GM23338 (cell line): ENCODE data around the gene MBD5.

Source experiments
- CREB1 ChIP-seq: fragments of 250-450 bp; sonication (Bioruptor Pico); IDR thresholded peaks from 2 replicates; pipeline ENCODE4 v1.5.0; 2020; ENCODE audit warnings: low read depth, mild to moderate bottlenecking, moderate library complexity
- CTCF ChIP-seq, 2 experiments: fragments of 200-600 bp in 1 of 2; sonication (generic) in 1 of 2; conservative IDR thresholded peaks; 2 replicates each; pipeline versions ENCODE4 v1.5.1 to v1.6.1; 2016 to 2017; ENCODE audit warnings: antibody characterized with exemption in 2 of 2, low read depth in 2 of 2, mild to moderate bottlenecking in 2 of 2, moderate library complexity in 1 of 2
- ETS1 ChIP-seq: IDR thresholded peaks from 2 replicates; pipeline ENCODE4 v1.6.1; 2016; ENCODE audit warnings: antibody characterized with exemption
- EZH2 ChIP-seq: fragments of 200-600 bp; sonication (generic); IDR thresholded peaks from one replicate; pipeline ENCODE4 v1.8.0; 2017; ENCODE audit warnings: antibody characterized with exemption, mild to moderate bottlenecking, low read depth; ENCODE audit not compliant: unreplicated experiment
- EZH2phosphoT487 ChIP-seq: fragments of 200-600 bp; sonication (generic); IDR thresholded peaks from one replicate; pipeline ENCODE4 v1.8.1; 2018; ENCODE audit warnings: antibody characterized with exemption; ENCODE audit not compliant: unreplicated experiment
- JUNB ChIP-seq: IDR thresholded peaks from one replicate; pipeline ENCODE4 v1.6.1; 2016; ENCODE audit warnings: antibody characterized with exemption; ENCODE audit not compliant: unreplicated experiment
- NANOG ChIP-seq: IDR thresholded peaks from 2 replicates; pipeline ENCODE4 v1.6.1; 2016; ENCODE audit warnings: antibody characterized with exemption, borderline replicate concordance
- POLR2AphosphoS5 ChIP-seq: IDR thresholded peaks from 2 replicates; pipeline ENCODE4 v1.6.1; 2016; ENCODE audit warnings: antibody characterized with exemption, low read depth
- STAT1 ChIP-seq: IDR thresholded peaks from one replicate; pipeline ENCODE4 v1.6.1; 2016; ENCODE audit warnings: antibody characterized with exemption; ENCODE audit not compliant: unreplicated experiment
- ZNF114 ChIP-seq: fragments of 250-450 bp; sonication (Bioruptor Pico); IDR thresholded peaks from 2 replicates; pipeline ENCODE4 v1.5.0; 2020; ENCODE audit warnings: mild to moderate bottlenecking, moderate library complexity
- ZNF331 ChIP-seq: fragments of 250-450 bp; sonication (Bioruptor Pico); IDR thresholded peaks from 2 replicates; pipeline ENCODE4 v1.5.0; 2020; ENCODE audit warnings: low read depth, mild to moderate bottlenecking, moderate library complexity
- TF ChIP-seq, protein P1 (sequence below): IDR thresholded peaks from one replicate; pipeline ENCODE4 v1.6.1; 2018; ENCODE audit warnings: antibody characterized with exemption; ENCODE audit not compliant: unreplicated experiment
- TF ChIP-seq, protein P2 (sequence below): fragments of 250-450 bp; sonication (Bioruptor Pico); IDR thresholded peaks from 2 replicates; pipeline ENCODE4 v1.5.0; 2020; ENCODE audit warnings: mild to moderate bottlenecking, moderate library complexity

DNA sequence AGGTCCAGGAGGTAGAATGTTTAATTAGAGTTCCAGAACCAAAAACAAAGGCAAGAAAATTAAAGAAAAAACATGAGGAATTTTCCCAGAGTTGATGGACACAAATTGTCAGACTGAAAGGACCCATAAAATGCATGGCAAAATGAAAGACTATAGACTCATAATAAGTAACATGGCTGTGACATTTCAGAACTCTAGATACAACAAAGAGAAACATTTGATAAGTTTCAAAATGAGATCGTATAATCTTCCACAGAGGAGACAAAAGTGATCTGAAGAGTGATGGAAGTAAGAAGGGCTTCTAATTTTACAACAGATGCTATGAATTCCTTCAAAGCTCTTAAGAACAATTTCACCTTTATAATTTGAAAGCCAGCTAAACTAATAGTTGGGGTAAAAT is 20.8 kb upstream of the MBD5 start:
- TF ChIP-seq, protein P1, sequence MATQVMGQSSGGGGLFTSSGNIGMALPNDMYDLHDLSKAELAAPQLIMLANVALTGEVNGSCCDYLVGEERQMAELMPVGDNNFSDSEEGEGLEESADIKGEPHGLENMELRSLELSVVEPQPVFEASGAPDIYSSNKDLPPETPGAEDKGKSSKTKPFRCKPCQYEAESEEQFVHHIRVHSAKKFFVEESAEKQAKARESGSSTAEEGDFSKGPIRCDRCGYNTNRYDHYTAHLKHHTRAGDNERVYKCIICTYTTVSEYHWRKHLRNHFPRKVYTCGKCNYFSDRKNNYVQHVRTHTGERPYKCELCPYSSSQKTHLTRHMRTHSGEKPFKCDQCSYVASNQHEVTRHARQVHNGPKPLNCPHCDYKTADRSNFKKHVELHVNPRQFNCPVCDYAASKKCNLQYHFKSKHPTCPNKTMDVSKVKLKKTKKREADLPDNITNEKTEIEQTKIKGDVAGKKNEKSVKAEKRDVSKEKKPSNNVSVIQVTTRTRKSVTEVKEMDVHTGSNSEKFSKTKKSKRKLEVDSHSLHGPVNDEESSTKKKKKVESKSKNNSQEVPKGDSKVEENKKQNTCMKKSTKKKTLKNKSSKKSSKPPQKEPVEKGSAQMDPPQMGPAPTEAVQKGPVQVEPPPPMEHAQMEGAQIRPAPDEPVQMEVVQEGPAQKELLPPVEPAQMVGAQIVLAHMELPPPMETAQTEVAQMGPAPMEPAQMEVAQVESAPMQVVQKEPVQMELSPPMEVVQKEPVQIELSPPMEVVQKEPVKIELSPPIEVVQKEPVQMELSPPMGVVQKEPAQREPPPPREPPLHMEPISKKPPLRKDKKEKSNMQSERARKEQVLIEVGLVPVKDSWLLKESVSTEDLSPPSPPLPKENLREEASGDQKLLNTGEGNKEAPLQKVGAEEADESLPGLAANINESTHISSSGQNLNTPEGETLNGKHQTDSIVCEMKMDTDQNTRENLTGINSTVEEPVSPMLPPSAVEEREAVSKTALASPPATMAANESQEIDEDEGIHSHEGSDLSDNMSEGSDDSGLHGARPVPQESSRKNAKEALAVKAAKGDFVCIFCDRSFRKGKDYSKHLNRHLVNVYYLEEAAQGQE = no peak
- no peak for TF ChIP-seq CREB1
- no peak for TF ChIP-seq CTCF (conservative IDR thresholded peaks at IDR 0.05; ENCODE audit: low read depth in 2 of 2)
- no peak for TF ChIP-seq POLR2AphosphoS5
- no peak for TF ChIP-seq ZNF114 (CRISPR knock-in tag)
- TF ChIP-seq EZH2 = no peak
- no peak for TF ChIP-seq EZH2phosphoT487
- no peak for TF ChIP-seq JUNB
- TF ChIP-seq NANOG = no peak
- TF ChIP-seq STAT1 = no peak
- TF ChIP-seq ETS1 = no peak
- TF ChIP-seq, protein P2, sequence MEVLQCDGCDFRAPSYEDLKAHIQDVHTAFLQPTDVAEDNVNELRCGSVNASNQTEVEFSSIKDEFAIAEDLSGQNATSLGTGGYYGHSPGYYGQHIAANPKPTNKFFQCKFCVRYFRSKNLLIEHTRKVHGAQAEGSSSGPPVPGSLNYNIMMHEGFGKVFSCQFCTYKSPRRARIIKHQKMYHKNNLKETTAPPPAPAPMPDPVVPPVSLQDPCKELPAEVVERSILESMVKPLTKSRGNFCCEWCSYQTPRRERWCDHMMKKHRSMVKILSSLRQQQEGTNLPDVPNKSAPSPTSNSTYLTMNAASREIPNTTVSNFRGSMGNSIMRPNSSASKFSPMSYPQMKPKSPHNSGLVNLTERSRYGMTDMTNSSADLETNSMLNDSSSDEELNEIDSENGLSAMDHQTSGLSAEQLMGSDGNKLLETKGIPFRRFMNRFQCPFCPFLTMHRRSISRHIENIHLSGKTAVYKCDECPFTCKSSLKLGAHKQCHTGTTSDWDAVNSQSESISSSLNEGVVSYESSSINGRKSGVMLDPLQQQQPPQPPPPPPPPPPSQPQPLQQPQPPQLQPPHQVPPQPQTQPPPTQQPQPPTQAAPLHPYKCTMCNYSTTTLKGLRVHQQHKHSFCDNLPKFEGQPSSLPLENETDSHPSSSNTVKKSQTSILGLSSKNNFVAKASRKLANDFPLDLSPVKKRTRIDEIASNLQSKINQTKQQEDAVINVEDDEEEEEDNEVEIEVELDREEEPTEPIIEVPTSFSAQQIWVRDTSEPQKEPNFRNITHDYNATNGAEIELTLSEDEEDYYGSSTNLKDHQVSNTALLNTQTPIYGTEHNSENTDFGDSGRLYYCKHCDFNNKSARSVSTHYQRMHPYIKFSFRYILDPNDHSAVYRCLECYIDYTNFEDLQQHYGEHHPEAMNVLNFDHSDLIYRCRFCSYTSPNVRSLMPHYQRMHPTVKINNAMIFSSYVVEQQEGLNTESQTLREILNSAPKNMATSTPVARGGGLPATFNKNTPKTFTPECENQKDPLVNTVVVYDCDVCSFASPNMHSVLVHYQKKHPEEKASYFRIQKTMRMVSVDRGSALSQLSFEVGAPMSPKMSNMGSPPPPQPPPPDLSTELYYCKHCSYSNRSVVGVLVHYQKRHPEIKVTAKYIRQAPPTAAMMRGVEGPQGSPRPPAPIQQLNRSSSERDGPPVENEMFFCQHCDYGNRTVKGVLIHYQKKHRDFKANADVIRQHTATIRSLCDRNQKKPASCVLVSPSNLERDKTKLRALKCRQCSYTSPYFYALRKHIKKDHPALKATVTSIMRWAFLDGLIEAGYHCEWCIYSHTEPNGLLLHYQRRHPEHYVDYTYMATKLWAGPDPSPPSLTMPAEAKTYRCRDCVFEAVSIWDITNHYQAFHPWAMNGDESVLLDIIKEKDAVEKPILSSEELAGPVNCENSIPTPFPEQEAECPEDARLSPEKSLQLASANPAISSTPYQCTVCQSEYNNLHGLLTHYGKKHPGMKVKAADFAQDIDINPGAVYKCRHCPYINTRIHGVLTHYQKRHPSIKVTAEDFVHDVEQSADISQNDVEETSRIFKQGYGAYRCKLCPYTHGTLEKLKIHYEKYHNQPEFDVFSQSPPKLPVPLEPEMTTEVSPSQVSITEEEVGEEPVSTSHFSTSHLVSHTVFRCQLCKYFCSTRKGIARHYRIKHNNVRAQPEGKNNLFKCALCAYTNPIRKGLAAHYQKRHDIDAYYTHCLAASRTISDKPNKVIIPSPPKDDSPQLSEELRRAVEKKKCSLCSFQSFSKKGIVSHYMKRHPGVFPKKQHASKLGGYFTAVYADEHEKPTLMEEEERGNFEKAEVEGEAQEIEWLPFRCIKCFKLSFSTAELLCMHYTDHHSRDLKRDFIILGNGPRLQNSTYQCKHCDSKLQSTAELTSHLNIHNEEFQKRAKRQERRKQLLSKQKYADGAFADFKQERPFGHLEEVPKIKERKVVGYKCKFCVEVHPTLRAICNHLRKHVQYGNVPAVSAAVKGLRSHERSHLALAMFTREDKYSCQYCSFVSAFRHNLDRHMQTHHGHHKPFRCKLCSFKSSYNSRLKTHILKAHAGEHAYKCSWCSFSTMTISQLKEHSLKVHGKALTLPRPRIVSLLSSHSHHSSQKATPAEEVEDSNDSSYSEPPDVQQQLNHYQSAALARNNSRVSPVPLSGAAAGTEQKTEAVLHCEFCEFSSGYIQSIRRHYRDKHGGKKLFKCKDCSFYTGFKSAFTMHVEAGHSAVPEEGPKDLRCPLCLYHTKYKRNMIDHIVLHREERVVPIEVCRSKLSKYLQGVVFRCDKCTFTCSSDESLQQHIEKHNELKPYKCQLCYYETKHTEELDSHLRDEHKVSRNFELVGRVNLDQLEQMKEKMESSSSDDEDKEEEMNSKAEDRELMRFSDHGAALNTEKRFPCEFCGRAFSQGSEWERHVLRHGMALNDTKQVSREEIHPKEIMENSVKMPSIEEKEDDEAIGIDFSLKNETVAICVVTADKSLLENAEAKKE (CRISPR knock-in tag) = no peak
- no peak for TF ChIP-seq ZNF331 (CRISPR knock-in tag)
